Mesothelial cell of epicardium (in vitro differentiated cells): ENCODE measurements around the gene FAM131B. TPM values are rescaled to one million over a fixed set of nuclear protein-coding genes. Genes with fewer than 3 reads are reported as not detected.

Experiments used
- DNase-seq, 2 experiments: peaks; one replicate each; pipeline ENCODE4 v3.0.0; 2021; ENCODE audit warnings: low spot score in 2 of 2; ENCODE audit not compliant: unreplicated experiment in 2 of 2
- H3K27ac Mint-ChIP-seq: 2 replicates; pipeline ENCODE4 v1.8.0; 2021; ENCODE audit warnings: mixed read lengths
- H3K27me3 Mint-ChIP-seq: 2 replicates; pipeline ENCODE4 v1.8.0; 2021; ENCODE audit warnings: low read depth, mixed read lengths
- H3K36me3 Mint-ChIP-seq: 2 replicates; pipeline ENCODE4 v1.8.0; 2021; ENCODE audit warnings: mixed read lengths
- H3K4me1 Mint-ChIP-seq: 2 replicates; pipeline ENCODE4 v1.8.0; 2021; ENCODE audit warnings: mixed read lengths
- H3K4me3 Mint-ChIP-seq: 2 replicates; pipeline ENCODE4 v1.8.0; 2021; ENCODE audit warnings: mild to moderate bottlenecking, moderate library complexity, mixed read lengths
- H3K9me3 Mint-ChIP-seq: 2 replicates; pipeline ENCODE4 v1.8.0; 2021; ENCODE audit warnings: mixed read lengths
- total RNA-seq: library from RNA; stranded (reverse); gene quantifications from 3 replicates; pipeline ENCODE4 v1.2.1, GENCODE V29; 2021
- TF ChIP-seq, protein P1 (sequence below): fragments of 200-600 bp; sonication (generic); IDR thresholded peaks from one replicate; pipeline ENCODE4 v1.5.0; 2021; ENCODE audit warnings: antibody characterized with exemption; ENCODE audit not compliant: unreplicated experiment

The FAM131B gene
- total RNA-seq, 1 donor from 2014 or later = 5.6 TPM

DNA sequence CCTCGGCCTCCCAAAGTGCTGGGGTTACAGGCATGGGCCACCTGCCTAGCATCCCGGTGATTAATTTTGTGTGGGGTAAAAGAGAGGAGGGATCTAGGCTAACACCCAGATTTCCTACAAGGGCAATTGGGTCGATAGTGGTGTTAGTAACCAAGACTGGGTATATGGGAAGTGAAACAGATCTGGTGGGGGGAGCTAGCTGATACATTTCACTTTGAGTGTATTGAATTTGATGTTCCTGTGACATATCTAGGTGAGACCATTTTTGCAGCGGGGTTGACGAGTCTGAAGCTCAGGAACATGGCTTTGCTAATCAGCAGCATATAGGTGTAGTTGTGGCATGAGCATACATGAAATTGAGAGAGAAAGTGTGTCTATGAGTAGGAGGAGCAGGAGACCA lies 34.6 kb downstream of the FAM131B start:
- no peak overlapping the region for H3K27ac Mint-ChIP-seq
- TF ChIP-seq, protein P1, sequence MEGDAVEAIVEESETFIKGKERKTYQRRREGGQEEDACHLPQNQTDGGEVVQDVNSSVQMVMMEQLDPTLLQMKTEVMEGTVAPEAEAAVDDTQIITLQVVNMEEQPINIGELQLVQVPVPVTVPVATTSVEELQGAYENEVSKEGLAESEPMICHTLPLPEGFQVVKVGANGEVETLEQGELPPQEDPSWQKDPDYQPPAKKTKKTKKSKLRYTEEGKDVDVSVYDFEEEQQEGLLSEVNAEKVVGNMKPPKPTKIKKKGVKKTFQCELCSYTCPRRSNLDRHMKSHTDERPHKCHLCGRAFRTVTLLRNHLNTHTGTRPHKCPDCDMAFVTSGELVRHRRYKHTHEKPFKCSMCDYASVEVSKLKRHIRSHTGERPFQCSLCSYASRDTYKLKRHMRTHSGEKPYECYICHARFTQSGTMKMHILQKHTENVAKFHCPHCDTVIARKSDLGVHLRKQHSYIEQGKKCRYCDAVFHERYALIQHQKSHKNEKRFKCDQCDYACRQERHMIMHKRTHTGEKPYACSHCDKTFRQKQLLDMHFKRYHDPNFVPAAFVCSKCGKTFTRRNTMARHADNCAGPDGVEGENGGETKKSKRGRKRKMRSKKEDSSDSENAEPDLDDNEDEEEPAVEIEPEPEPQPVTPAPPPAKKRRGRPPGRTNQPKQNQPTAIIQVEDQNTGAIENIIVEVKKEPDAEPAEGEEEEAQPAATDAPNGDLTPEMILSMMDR = no peak
- H3K27me3 Mint-ChIP-seq = no peaks in the 10 kb centered on the region
- H3K4me1 Mint-ChIP-seq = peaks cover 16% of the 10 kb centered on the region
- H3K4me3 Mint-ChIP-seq = no peak overlapping the region
- no peak for DNase-seq
- no peaks in the 10 kb centered on the region for H3K36me3 Mint-ChIP-seq
- no peaks in the 10 kb centered on the region for H3K9me3 Mint-ChIP-seq

DNA sequence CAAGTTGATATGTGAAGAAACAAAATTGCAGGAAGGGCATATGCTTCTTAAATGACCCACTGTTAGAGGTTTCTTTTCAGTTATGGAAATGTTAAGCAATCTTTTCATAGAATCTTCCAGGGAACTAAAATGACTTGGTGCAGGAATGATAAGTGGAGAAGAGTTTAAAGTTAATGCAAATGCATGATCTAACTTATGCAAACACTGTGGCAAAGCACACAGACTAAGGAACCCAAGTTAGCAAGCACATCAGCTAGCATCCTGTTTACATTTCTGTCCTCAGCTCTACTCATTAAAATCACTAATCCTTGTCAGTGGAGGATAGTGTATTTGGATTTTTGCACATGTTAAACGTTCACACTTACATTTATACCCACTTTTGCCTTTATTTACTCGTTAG lies 37.3 kb downstream of the FAM131B start:
- no peaks in the 10 kb centered on the region for H3K9me3 Mint-ChIP-seq
- no peak for DNase-seq
- TF ChIP-seq, protein P1 = no peak
- no peak overlapping the region for H3K27ac Mint-ChIP-seq
- no peaks in the 10 kb centered on the region for H3K36me3 Mint-ChIP-seq
- H3K4me3 Mint-ChIP-seq = no peak overlapping the region
- no peaks in the 10 kb centered on the region for H3K27me3 Mint-ChIP-seq
- H3K4me1 Mint-ChIP-seq = peaks cover 19% of the 10 kb centered on the region

DNA sequence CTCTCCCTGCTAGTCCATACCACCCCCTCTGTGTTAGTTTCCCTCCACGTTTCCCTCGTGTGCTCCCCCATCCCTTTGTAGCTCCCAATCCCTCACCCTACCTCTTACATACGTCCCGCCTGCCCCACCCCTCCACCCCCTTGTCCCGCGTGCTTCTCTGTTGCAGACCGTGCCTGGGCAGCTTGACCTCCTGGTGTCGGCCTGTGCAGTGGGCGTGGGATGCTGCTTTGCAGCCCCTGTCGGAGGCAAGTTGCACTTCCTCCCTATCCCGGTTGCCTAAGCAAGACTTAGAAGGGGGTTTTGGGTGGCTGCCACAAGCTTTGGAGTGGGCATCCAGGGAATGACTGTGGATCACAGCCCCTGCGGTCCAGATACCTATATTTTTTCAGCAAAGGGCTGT lies 38.9 kb downstream of the FAM131B start:
- no peak overlapping the region for H3K4me3 Mint-ChIP-seq
- H3K9me3 Mint-ChIP-seq = no peaks in the 10 kb centered on the region
- H3K36me3 Mint-ChIP-seq = no peaks in the 10 kb centered on the region
- H3K27ac Mint-ChIP-seq = no peak overlapping the region
- no peaks in the 10 kb centered on the region for H3K27me3 Mint-ChIP-seq
- peaks cover 24% of the 10 kb centered on the region for H3K4me1 Mint-ChIP-seq
- TF ChIP-seq, protein P1 = no peak
- DNase-seq = no peak

DNA sequence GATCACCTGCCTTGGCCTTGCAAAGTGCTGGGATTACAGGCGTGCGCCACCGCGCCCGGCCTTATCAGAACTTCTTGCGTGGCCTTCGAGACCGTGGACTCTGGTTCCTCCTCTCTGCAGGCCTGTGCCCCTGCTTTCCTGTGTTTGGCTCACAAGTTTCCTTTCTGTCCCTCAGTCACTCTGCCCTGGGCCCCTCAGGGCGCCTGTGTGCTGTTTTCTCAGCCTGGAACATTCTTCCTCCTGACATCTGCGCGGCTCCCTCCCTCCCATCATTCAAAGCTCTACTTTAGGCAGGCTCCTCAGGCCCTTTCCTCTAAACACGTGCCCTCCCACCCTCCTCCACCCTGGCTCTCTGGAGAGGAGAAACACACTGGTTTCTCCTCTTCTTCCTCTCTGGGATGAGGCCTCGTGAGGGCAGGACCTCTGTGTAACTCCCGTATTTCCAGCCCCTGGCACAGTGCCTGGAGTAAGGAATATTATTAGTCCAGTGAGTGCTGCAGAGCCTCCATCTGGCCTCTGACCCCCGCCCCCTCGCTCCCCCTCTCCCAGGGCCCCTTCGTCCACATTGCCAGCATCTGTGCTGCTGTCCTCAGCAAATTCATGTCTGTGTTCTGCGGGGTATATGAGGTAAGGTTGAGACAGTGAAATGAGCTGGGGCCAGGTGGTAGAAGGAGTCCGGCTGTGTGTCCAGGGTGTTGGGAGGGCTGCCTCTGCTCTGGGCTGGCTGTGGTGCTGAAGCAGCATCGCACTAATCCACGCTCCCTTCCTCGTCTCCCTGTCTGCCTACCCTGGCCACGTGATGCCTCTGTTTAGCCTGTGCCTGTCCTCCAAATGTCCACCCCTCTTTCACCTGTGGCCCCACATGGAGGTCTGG lies 39.5 kb downstream of the FAM131B start:
- TF ChIP-seq, protein P1 = no peak
- Mint-ChIP-seq H3K9me3 (no peaks in the 10 kb centered on the region), H3K4me3 (no peak overlapping the region), H3K27me3 (no peaks in the 10 kb centered on the region), H3K27ac (peak overlapping the region; percentile 66), H3K36me3 (no peaks in the 10 kb centered on the region), H3K4me1 (peaks cover 27% of the 10 kb centered on the region)
- no peak for DNase-seq

DNA sequence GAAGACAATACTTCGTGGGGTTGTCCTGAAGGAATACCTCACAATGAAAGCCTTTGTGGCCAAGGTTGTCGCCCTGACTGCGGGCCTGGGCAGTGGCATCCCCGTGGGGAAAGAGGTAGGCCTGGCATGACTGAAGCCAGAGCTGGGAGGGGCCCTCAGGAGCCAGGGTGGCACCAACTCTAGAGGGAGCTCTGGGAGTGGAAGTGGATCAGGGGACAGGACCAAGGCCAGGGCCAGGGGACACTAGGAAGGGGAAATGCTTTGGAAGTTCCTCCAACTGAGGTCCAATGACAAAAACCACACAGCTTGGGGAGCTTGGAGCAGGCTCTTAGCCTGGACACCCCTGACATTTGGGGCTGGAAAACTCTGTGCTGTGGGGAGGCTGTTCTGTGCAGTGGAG lies 40.8 kb downstream of the FAM131B start:
- DNase-seq = no peak
- H3K4me3 Mint-ChIP-seq = no peak overlapping the region
- H3K9me3 Mint-ChIP-seq = no peaks in the 10 kb centered on the region
- H3K27me3 Mint-ChIP-seq = no peaks in the 10 kb centered on the region
- TF ChIP-seq, protein P1 = no peak
- H3K27ac Mint-ChIP-seq = no peak overlapping the region
- no peaks in the 10 kb centered on the region for H3K36me3 Mint-ChIP-seq
- peaks cover 30% of the 10 kb centered on the region for H3K4me1 Mint-ChIP-seq
